HepG2 (cell line): ENCODE results near the gene HP1BP3. TPM values are rescaled to one million over a fixed set of nuclear protein-coding genes. Genes with fewer than 3 reads are reported as not detected.
A peak's percentile ranks its signal among the peaks of the same experiment; 100 is the strongest.

Source experiments
- CBX1 ChIP-seq: IDR thresholded peaks from one replicate; pipeline ENCODE4 v1.6.1; 2016; ENCODE audit warnings: antibody characterized with exemption, low read depth
- CERS6 ChIP-seq: sonication (generic); formaldehyde crosslinking; IDR thresholded peaks from 2 replicates; pipeline ENCODE4 v1.5.0; 2020; ENCODE audit warnings: missing genetic modification reagents
- FOXP1 ChIP-seq, 2 experiments: fragments of 450-650 bp in 1 of 2; IDR thresholded peaks; 2 replicates each; pipeline ENCODE4 v1.6.1; 2017 to 2018; ENCODE audit warnings: antibody characterized with exemption in 1 of 2
- GATA4 ChIP-seq: sonication (generic); IDR thresholded peaks from 2 replicates; pipeline ENCODE4 v1.6.1; 2016; ENCODE audit warnings: antibody characterized with exemption, low read depth, borderline replicate concordance
- HOXA3 ChIP-seq: sonication (generic); formaldehyde crosslinking; IDR thresholded peaks from 2 replicates; pipeline ENCODE4 v1.5.0; 2020; ENCODE audit warnings: missing genetic modification reagents
- IKZF1 ChIP-seq: fragments of 450-650 bp; IDR thresholded peaks from 2 replicates; pipeline ENCODE4 v1.7.1; 2016
- KLF12 ChIP-seq: sonication (generic); formaldehyde crosslinking; IDR thresholded peaks from 2 replicates; pipeline ENCODE4 v1.4.0; 2020; ENCODE audit warnings: missing genetic modification reagents, borderline replicate concordance
- MLXIP ChIP-seq: sonication (generic); formaldehyde crosslinking; IDR thresholded peaks from 2 replicates; pipeline ENCODE4 v1.9.0; 2021; ENCODE audit warnings: missing genetic modification reagents, borderline replicate concordance
- NFE2L2 ChIP-seq: fragments of 150-350 bp; IDR thresholded peaks from 2 replicates; pipeline ENCODE4 v1.6.1; 2014; ENCODE audit warnings: low read length
- SIN3A ChIP-seq: IDR thresholded peaks from 2 replicates; pipeline ENCODE4 v1.6.1; 2011; ENCODE audit warnings: low read depth, mild to moderate bottlenecking, control low read depth, low read length, borderline replicate concordance
- SRSF9 ChIP-seq: fragments of 200-400 bp; formaldehyde crosslinking; IDR thresholded peaks from 2 replicates; pipeline ENCODE4 v1.6.1; 2018; ENCODE audit warnings: borderline replicate concordance, mild to moderate bottlenecking, low read depth, low read length; ENCODE audit not compliant: insufficient read depth, poor library complexity, severe bottlenecking
- ZFP91 ChIP-seq: sonication (generic); formaldehyde crosslinking; IDR thresholded peaks from 2 replicates; pipeline ENCODE4 v1.9.0; 2022; ENCODE audit warnings: missing genetic modification reagents, mild to moderate bottlenecking, borderline replicate concordance
- ZNF12 ChIP-seq: sonication (generic); formaldehyde crosslinking; IDR thresholded peaks from 2 replicates; pipeline ENCODE4 v1.5.0; 2020; ENCODE audit warnings: missing genetic modification reagents
- ZNF274 ChIP-seq: sonication (generic); formaldehyde crosslinking; IDR thresholded peaks from 2 replicates; pipeline ENCODE4 v1.5.1; 2020; ENCODE audit warnings: mild to moderate bottlenecking, missing genetic modification reagents
- ZNF577 ChIP-seq: sonication (generic); formaldehyde crosslinking; IDR thresholded peaks from 2 replicates; pipeline ENCODE4 v1.4.0; 2020; ENCODE audit warnings: mild to moderate bottlenecking, low read depth, missing genetic modification reagents, borderline replicate concordance
- ZNF772 ChIP-seq: sonication (generic); formaldehyde crosslinking; IDR thresholded peaks from 2 replicates; pipeline ENCODE4 v1.5.0; 2020; ENCODE audit warnings: mild to moderate bottlenecking, missing genetic modification reagents
- polyA plus RNA-seq, 8 experiments: library from polyadenylated mRNA; depleted of rRNA in 3 of 8; stranded (reverse) in 7 of 8; unstranded in 1 of 8; fragments of >200 nt; fragmentation: Illumina TruSeq in 4 of 8; extraction: Trizol in 4 of 8; gene quantifications; 2 replicates each; pipeline versions ENCODE4 v1.2.1 to v1.2.3, GENCODE V29; 2011 to 2016; ENCODE audit warnings: low read depth in 4 of 8, missing spikeins in 1 of 8, mixed read lengths in 1 of 8; ENCODE audit not compliant: insufficient read depth in 1 of 8
- total RNA-seq, 5 experiments: library from RNA; depleted of rRNA; stranded (reverse); fragments of >200 nt; fragmentation: Illumina TruSeq; extraction: Trizol; gene quantifications; 2 replicates each; pipeline ENCODE4 v1.2.3, GENCODE V29; 2016; ENCODE audit warnings: low read depth in 1 of 5
- TF ChIP-seq, protein P1 (sequence below): sonication (generic); formaldehyde crosslinking; IDR thresholded peaks from 2 replicates; pipeline ENCODE4 v1.4.0; 2020; ENCODE audit warnings: mild to moderate bottlenecking, missing genetic modification reagents
- TF ChIP-seq, protein P2 (sequence below): sonication (generic); formaldehyde crosslinking; IDR thresholded peaks from 2 replicates; pipeline ENCODE4 v1.4.0; 2020; ENCODE audit warnings: mild to moderate bottlenecking, missing genetic modification reagents

HP1BP3 gene
- total and polyA plus RNA-seq, 2 of the 13 experiments (the other 11 are each of a cell fraction or from before 2014, with no cell fraction given), result 98.5 to 137 TPM

DNA sequence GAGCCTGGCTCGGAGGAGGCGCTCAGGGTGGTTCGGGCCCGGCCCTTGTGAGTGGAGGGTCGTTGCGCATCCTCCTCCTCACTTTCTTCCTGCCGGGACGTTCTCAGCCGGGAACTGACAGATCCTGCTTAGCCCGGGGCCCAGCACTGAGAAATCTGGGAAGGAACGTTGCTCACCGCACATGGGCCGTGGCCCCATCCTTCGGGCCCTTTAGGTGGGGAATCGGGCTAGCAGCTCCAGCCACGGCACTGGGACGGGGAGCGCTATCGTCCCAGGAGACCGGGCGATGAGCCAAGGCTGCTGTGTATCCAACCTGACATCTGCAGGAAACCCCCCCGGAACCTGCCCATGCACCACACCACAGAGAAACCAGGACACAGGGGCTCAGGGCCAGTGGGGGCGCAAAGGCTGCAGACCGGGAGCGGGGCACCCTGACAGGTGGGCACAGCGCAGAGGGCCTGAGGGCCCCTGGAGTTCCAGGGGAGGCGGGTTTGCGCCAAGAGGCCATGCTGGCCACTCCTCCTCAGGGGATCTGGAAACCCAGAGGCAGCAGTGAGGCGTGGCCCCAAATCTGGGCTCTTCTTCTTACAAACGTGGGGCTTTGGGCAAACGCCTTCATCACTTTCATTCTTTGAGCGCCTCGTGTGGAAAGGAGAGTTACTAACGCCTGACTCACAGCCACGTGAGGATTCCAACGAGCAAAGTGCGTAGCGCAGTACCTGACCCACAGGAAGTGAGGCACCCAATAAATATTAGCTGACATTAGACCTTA lies 54.3 kb downstream of the HP1BP3 start, which contains the start of gene SH2D5 (continued):
- TF ChIP-seq FOXP1 (IDR thresholded peaks at IDR 0.05) (no peak), FOXP1 (CRISPR knock-in tag; IDR thresholded peaks at IDR 0.05) (no peak; the same call in 1 of the 2 replicates), GATA4 (peak; percentile 24; the same call in 1 of the 2 replicates), ZNF577 (CRISPR knock-in tag) (no peak), SRSF9 (no peak), NFE2L2 (no peak), MLXIP (CRISPR knock-in tag) (peak; percentile 42; the same call in 1 of the 2 replicates), ZNF12 (CRISPR knock-in tag) (peak; percentile 27; the same call in 1 of the 2 replicates), ZNF274 (CRISPR knock-in tag) (no peak), CBX1 (no peak), SIN3A (no peak), CERS6 (CRISPR knock-in tag) (no peak), KLF12 (CRISPR knock-in tag) (no peak), ZNF772 (CRISPR knock-in tag) (0 out of 2 replicates have a peak, but pooled peaks have one; percentile 21), HOXA3 (CRISPR knock-in tag) (peak; percentile 66; the same call in 1 of the 2 replicates), IKZF1 (no peak), ZFP91 (peak; percentile 73; the same call in 1 of the 2 replicates)
- TF ChIP-seq, protein P1, sequence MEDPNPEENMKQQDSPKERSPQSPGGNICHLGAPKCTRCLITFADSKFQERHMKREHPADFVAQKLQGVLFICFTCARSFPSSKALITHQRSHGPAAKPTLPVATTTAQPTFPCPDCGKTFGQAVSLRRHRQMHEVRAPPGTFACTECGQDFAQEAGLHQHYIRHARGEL (CRISPR knock-in tag), result 0 out of 2 replicates have a peak, but pooled peaks have one; percentile 46
- TF ChIP-seq, protein P2, sequence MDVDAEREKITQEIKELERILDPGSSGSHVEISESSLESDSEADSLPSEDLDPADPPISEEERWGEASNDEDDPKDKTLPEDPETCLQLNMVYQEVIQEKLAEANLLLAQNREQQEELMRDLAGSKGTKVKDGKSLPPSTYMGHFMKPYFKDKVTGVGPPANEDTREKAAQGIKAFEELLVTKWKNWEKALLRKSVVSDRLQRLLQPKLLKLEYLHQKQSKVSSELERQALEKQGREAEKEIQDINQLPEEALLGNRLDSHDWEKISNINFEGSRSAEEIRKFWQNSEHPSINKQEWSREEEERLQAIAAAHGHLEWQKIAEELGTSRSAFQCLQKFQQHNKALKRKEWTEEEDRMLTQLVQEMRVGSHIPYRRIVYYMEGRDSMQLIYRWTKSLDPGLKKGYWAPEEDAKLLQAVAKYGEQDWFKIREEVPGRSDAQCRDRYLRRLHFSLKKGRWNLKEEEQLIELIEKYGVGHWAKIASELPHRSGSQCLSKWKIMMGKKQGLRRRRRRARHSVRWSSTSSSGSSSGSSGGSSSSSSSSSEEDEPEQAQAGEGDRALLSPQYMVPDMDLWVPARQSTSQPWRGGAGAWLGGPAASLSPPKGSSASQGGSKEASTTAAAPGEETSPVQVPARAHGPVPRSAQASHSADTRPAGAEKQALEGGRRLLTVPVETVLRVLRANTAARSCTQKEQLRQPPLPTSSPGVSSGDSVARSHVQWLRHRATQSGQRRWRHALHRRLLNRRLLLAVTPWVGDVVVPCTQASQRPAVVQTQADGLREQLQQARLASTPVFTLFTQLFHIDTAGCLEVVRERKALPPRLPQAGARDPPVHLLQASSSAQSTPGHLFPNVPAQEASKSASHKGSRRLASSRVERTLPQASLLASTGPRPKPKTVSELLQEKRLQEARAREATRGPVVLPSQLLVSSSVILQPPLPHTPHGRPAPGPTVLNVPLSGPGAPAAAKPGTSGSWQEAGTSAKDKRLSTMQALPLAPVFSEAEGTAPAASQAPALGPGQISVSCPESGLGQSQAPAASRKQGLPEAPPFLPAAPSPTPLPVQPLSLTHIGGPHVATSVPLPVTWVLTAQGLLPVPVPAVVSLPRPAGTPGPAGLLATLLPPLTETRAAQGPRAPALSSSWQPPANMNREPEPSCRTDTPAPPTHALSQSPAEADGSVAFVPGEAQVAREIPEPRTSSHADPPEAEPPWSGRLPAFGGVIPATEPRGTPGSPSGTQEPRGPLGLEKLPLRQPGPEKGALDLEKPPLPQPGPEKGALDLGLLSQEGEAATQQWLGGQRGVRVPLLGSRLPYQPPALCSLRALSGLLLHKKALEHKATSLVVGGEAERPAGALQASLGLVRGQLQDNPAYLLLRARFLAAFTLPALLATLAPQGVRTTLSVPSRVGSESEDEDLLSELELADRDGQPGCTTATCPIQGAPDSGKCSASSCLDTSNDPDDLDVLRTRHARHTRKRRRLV (CRISPR knock-in tag), result no peak
